ENCODE results near the gene DOCK4.

GRCh38 chr7:112108981-112109380, 97.2 kb downstream of the DOCK4 start:
- TF ChIP-seq POLR2A (IDR thresholded peaks at IDR 0.05) (no peak), CTCF (IDR thresholded peaks at IDR 0.05) (no peak)
